HFFc6 (cell line): ENCODE data around the gene SRSF1. TPM values are rescaled to one million over a fixed set of nuclear protein-coding genes. Genes with fewer than 3 reads are reported as not detected.

ENCODE experiments used
- DNase-seq: peaks from one replicate; pipeline ENCODE4 v3.0.0-alpha.2; 2018
- H3K27ac Mint-ChIP-seq: 2 replicates; pipeline ENCODE4 v1.8.0; 2020; ENCODE audit warnings: mild to moderate bottlenecking, mixed read lengths
- H3K27me3 Mint-ChIP-seq: 2 replicates; pipeline ENCODE4 v1.8.0; 2021; ENCODE audit warnings: mild to moderate bottlenecking, moderate library complexity, mixed read lengths; ENCODE audit not compliant: insufficient read depth
- H3K36me3 Mint-ChIP-seq: 2 replicates; pipeline ENCODE4 v1.8.0; 2021; ENCODE audit warnings: low read depth, mixed read lengths
- H3K4me1 Mint-ChIP-seq: 2 replicates; pipeline ENCODE4 v1.8.0; 2020; ENCODE audit warnings: low read depth, mixed read lengths
- H3K4me3 Mint-ChIP-seq: 2 replicates; pipeline ENCODE4 v1.8.0; 2020; ENCODE audit warnings: mild to moderate bottlenecking, moderate library complexity, mixed read lengths
- H3K9me3 Mint-ChIP-seq: 2 replicates; pipeline ENCODE4 v1.8.0; 2020; ENCODE audit warnings: mild to moderate bottlenecking, mixed read lengths
- CTCF ChIP-seq: fragments of 200-600 bp; sonication (generic); IDR thresholded peaks from 2 replicates; pipeline ENCODE4 v1.5.0; 2021; ENCODE audit warnings: antibody characterized with exemption, mild to moderate bottlenecking
- total RNA-seq, 6 experiments: library from RNA; stranded (reverse); fragmentation: NEBNext Ultra II Directional; extraction: Animal tissue kit (Norgen Biotek cat#: 25700); gene quantifications; 2 replicates in 1 of 6; 3 replicates in 5 of 6; pipeline ENCODE4 v1.2.3, GENCODE V29; 2021

SRSF1 gene
- total RNA-seq, 6 experiments from 2014 or later = 216 to 296 (median 271) TPM

GRCh38 chr17:57990037-57990436 is 17.0 kb downstream of the SRSF1 start:
- Mint-ChIP-seq H3K9me3 (no peaks in the 10 kb centered on the region), H3K27ac (peak overlapping the region; percentile 94), H3K36me3 (peaks cover 10% of the 10 kb centered on the region; the same call in 1 of the 2 replicates), H3K4me3 (peak overlapping the region; percentile 91; the same call in 1 of the 2 replicates), H3K4me1 (peaks cover 83% of the 10 kb centered on the region), H3K27me3 (peaks cover 3% of the 10 kb centered on the region; the same call in 1 of the 2 replicates)
- TF ChIP-seq CTCF = no peak
- DNase-seq = no peak

GRCh38 chr17:57988301-57989250 is 18.5 kb downstream of the SRSF1 start:
- DNase-seq = peak; percentile 55
- H3K9me3 Mint-ChIP-seq = no peaks in the 10 kb centered on the region
- peak overlapping the region; percentile 91 for H3K4me3 Mint-ChIP-seq
- peak; percentile 39; the same call in 1 of the 2 replicates for TF ChIP-seq CTCF
- peak overlapping the region; percentile 94 for H3K27ac Mint-ChIP-seq
- peaks cover 83% of the 10 kb centered on the region for H3K4me1 Mint-ChIP-seq
- H3K36me3 Mint-ChIP-seq = peaks cover 6% of the 10 kb centered on the region; the same call in 1 of the 2 replicates
- H3K27me3 Mint-ChIP-seq = no peaks in the 10 kb centered on the region; the same call in 1 of the 2 replicates

GRCh38 chr17:57987581-57988300 is 19.3 kb downstream of the SRSF1 start, which contains the start of gene VEZF1:
Gene VEZF1 (minus strand): TSS chr17:57988254. CDS start chr17:57988111, 143 bp downstream.
- Mint-ChIP-seq H3K4me3 (peak within 1 kb of the TSS; percentile 96), H3K36me3 (peaks cover 6% of the 10 kb centered on the region), H3K9me3 (no peaks in the 10 kb centered on the region), H3K27me3 (no peaks in the 10 kb centered on the region; the same call in 1 of the 2 replicates), H3K4me1 (peaks cover 86% of the 10 kb centered on the region), H3K27ac (peak within 1 kb of the TSS; percentile 95)
- peak; percentile 41 for DNase-seq
- TF ChIP-seq CTCF = no peak

GRCh38 chr17:57986841-57987580 is 20.0 kb downstream of the SRSF1 start:
- TF ChIP-seq CTCF = no peak
- Mint-ChIP-seq H3K4me3 (peak overlapping the region; percentile 96), H3K36me3 (peaks cover 14% of the 10 kb centered on the region), H3K27me3 (no peaks in the 10 kb centered on the region; the same call in 1 of the 2 replicates), H3K4me1 (peaks cover 86% of the 10 kb centered on the region), H3K9me3 (no peaks in the 10 kb centered on the region), H3K27ac (peak overlapping the region; percentile 95)
- DNase-seq = peak; percentile 59

- H3K4me3 Mint-ChIP-seq = peak overlapping the region; percentile 96
- no peaks in the 10 kb centered on the region for H3K9me3 Mint-ChIP-seq
- H3K4me1 Mint-ChIP-seq = peaks cover 83% of the 10 kb centered on the region
- TF ChIP-seq CTCF = no peak
- H3K27me3 Mint-ChIP-seq = no peaks in the 10 kb centered on the region; the same call in 1 of the 2 replicates
- H3K27ac Mint-ChIP-seq = peak overlapping the region; percentile 66
- peaks cover 20% of the 10 kb centered on the region for H3K36me3 Mint-ChIP-seq
- DNase-seq = peak; percentile 68
Observed at GRCh38 chr17:57985675-57985974, 21.4 kb downstream of the SRSF1 start.
